HG02588 (cell line): ENCODE results near the gene SPRED3.

Experiments
- ATAC-seq: cut with Tn5 transposase; IDR thresholded peaks from one replicate; pipeline ENCODE4 v1.9.1; 2021; ENCODE audit warnings: mild to moderate bottlenecking, moderate library complexity; ENCODE audit not compliant: unreplicated experiment

The SPRED3 gene

GRCh38 chr19:38443458-38443999, 55.0 kb downstream of the SPRED3 start:
- ATAC-seq = no peak

- no peak for ATAC-seq
Observed at GRCh38 chr19:38444026-38444425, 55.5 kb downstream of the SPRED3 start.

DNA sequence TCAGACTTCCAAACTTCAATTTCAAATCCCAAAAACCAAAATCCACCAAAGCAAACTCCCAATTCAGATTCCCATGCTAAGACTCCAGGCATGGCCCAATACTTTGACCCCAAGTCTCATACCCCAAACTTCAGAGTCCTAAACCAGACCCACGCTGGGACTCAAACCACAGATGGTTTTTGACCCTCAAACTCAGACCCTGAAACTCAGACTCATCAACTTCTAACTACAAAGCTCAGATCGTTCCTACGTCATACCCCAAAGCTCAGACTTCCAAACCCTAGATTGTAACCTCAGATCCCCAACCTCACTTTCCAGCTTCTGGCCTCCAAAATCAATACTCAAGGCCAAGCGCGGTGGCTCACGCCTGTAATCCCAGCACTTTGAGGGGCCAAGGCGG, 56.9 kb downstream of the SPRED3 start:
- ATAC-seq = no peak

GRCh38 chr19:38448225-38448624, 59.7 kb downstream of the SPRED3 start:
- no peak for ATAC-seq
